GM20431 (cell line): ENCODE results near the gene FTSJ3.
"Not testable (repeated sequence)": the region's sequence is repeated elsewhere in the genome, so short reads cannot be mapped to it uniquely, and the experiment has no call there.

Experiments
- in situ Hi-C: fragments of 300-500 bp; cut with MseI, MboI; formaldehyde crosslinking; loops from one replicate; pipeline ENCODE4 v1.15.0; 2020; ENCODE audit warnings: low sequenced_read_pairs; ENCODE audit not compliant: unreplicated experiment

The FTSJ3 gene

DNA sequence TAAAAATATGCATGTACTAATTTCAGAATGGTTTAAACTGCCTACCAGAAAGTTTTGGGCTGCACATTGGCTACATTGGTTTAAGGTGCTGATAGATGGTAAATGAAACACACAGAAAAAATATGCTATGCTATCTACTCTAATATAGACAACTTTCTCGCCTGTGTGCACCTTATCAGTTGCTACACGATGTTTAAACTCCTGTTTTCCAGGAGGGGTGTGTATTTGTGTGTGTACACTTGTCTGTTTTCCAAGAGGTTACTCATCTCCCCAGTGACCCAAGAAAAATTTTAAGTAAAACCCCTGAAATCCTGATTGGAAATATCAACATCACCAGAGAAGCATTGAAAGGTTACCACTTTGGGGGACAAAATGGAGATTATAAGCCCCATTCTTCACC is 21.9 kb downstream of the FTSJ3 start:
- in situ Hi-C loops: no loop called here

DNA sequence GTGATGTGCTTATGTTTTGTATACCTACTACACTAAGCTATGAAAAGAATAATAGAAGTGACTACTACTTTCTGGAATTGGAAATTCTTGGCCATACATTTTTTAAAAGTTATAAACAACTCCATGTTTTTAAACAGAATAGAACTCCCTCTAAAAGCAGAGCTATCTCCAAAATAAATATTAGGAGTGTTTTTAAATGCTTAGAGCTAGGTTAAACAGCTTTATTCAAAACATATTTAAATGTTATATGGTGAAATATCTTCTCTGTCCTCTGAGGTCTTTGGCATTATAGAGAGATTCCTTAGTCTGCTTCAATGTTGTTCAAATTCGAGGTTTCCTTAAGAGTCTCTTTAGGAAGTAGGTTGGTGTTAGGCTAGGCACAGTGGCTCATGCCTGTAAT is 23.1 kb downstream of the FTSJ3 start:
- in situ Hi-C loops: no loop called here

DNA sequence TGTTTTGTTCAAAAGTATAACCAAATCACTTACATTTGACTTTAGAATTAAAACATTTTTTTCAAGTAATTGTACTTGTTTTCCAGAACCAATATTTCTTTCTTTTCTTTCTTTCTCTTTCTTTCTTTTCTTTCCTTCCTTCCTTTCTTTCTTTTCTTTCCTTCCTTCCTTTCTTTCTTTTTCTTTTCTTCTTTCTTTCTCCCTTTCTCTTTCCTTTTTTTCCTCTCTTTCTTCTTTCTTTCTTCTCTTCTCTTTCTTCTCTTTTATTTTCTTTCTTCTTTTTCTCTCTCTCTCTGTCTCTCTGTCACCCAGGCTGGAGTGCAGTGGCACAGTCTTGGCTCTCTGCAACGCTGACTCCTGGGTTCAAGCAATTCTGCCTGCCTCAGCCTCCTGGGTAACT is 26.7 kb downstream of the FTSJ3 start:
- in situ Hi-C loops: no loop called here

GRCh38 chr17:63798572-63799106 is 28.8 kb downstream of the FTSJ3 start:
- in situ Hi-C loops: no loop called here

GRCh38 chr17:63796375-63796774 is 31.1 kb downstream of the FTSJ3 start:
- in situ Hi-C loops: not testable (repeated sequence)

- in situ Hi-C loops: no loop called here
These were observed 35.3 kb downstream of the FTSJ3 start for GRCh38 chr17:63792055-63792729.

DNA sequence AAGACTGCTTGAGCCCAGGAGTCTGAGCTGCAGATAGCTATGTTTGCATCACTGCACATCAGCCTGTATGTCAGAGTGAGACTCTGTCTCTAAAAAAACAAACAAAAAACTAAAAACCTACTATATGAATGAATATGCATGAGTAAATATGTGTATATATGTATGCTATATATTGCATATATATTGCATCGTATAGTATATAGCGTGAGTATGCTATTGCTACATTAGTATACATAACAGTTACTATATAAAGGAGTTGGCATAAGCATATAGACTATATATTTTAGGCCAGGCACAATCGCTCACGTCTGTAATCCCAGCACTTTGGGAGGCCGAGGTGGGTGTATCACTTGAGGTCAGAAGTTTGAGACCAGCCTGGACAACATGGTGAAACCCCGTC is 37.4 kb downstream of the FTSJ3 start:
- in situ Hi-C loops: no loop called here

DNA sequence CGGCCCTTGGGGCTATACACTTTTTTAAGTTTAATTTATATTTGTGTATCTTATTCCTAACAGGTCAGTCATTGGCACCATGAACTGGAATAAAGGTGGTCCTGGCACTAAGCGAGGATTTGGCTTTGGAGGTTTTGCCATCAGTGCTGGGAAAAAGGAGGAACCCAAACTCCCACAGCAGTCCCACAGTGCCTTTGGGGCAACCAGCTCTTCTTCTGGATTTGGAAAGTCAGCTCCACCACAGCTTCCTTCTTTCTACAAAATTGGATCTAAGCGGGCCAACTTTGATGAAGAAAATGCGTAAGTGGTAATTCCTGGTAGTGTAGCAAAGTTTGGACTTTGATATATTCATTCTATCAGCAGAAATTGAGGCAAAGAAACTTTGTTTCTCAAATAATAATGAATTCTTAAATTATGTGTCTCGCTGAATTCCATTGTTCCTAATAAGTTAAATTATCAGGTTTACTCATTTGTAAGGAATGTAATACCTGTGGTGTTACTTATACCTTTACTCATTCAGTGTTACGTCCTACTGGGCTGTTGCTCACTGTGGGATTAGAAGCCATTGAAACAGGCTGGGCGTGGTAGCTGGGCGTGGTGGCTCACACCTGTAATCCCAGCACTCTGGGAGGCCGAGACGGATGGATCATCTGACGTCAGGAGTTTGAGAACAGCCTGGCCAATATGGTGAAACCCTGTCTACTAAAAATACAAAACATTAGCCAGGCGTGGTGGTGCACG is 40.3 kb downstream of the FTSJ3 start:
- in situ Hi-C loops: no loop called here

DNA sequence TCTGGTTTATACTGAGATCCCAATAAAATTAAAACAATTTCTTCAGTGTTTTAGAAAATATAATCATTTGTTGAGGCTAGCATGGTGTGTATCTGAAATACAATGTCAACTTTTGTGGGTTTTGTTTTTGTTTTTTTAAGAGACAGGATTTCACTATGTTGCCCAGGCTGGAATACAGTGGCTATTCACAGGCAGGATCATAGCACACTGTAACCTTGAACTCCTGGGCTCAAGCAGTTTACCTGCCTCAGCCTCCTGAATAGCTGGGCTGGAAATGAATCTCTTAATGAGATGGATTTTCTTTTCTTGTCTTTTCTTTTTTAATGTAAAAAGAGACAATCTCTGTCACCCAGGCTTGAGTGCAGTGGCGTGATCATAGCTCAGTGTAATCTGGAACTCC is 41.3 kb downstream of the FTSJ3 start:
- in situ Hi-C loops: no loop called here

GRCh38 chr17:63785556-63785955 is 41.9 kb downstream of the FTSJ3 start:
- in situ Hi-C loops: no loop called here

DNA sequence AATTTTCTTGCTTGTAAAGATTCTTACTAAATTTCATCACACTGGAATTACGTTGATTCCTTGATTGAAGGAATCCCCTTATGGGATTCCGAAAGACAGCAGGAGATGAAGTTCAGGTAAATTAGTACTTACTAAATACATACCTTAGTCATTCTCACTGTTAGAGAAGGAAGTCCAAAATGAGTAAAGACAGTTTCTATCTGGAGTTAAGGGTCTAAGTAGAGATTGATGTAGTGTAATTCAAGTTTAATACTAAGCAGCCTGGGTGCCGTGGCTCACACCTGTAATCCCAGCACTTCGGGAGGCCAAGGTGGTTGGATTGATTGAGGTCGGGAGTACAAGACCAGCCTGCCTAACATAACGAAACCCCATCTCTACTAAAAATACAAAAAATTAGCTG is 43.9 kb downstream of the FTSJ3 start:
- in situ Hi-C loops: no loop called here

DNA sequence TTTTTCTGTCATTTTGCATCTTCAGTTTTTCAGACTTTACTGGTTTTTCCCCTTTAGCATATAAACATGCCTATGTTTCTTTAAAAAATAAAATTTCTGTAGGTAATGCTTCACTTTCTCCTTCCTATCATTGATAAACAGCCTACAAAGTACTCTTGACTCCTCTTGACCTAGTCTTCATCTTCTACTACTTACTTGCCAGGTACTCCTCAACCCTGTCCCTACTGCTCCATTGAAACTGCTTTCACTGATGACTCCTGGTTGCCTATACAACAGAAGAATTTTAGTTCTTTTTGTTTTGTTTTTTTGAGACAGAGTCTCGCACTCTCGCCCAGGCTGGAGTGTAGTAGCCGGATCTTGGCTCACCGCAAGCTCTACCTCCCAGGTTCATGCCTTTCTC is 46.5 kb downstream of the FTSJ3 start:
- in situ Hi-C loops: no loop called here

DNA sequence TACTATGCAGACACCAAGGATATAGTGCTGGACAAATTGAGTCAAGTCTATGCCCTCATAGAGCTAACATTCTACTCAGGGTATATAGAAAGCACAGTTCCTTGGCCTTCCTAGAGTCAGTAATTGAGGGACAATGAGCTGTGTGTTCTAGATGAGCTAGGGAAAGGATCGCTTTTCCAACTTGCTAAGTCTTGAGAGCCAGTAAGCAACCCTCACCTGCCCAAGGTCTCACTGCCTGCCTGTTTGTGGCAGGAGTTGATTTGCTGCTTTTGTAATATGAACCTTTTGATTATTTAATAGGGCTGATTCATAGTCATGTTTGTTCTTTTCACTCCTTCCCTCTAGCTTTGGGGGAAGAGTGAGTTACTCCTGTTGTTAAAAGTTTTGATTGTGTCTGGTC is 47.0 kb downstream of the FTSJ3 start:
- in situ Hi-C loops: no loop called here

DNA sequence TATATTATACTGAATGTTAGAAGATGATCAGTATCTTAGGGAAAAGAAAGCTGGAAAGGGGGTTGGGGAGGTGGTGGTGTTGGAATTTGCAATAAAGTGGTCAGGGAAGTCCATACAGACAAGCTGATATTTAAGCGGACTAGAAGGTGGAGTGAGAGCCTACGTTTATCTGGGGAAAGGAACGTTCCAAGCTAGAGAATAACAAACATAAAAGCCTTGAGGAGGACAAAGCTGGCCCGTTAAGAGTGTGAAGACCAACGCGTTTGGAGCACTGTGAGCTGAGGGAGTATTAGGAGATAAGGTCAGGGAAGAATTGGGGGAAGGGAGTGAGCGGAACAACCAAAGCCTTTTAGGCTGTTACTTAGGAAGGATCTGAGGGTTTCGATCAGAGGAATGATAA is 52.0 kb downstream of the FTSJ3 start:
- in situ Hi-C loops: no loop called here

DNA sequence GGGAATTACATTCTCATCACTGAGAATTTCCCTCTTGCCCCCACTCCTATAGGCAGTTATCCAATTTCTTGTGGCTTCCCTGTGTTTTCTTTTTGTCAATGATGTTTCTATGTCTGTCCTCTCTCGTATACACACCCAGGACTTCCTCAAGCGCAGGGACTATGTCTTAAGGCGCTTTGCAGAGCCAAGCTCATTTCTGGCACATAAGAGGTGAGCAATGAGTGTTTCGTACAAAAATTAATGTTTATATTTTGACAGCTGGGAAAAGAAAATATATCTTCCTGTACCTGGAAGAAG is 52.5 kb downstream of the FTSJ3 start:
- in situ Hi-C loops: no loop called here

DNA sequence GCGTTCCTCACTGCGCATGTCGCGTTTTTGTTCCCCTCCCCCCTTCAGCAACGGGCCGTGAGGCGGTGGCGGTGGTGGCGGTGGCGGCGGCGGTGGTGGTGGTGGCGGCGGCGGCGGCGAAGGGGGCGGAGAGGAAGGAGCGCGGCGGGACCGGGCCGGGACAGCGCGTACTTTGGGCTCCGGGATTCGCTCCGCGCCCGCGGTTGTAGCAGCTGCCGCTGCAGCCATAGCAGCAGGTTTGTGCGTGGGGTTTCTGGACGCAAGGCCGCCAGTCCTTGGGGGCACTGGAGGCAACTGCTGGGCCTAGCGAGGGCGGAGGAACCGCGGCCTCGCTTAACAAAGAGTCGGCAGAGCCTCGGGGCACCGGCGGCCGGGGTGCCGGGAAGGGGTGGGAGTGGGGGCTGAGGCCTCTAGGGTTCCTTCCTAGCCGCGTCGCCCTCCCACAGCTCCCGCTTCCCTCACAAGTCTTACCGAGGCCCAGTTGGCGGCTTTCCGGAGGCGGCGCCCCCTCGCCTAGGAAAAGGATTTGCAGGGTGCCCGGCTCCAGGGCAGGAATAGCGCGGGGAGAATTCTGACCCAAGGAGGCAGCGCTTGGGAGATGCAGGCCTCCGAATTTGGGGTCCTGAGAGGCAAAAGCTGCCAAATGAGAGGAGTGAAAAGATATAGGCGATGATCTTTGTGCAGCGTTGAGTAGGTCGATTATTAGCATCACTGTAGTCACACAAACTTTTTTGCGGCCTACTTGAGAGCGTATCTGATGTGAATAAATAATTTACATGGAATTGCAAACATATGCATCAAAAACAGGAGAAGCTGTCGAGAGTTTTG is 53.1 kb downstream of the FTSJ3 start, which contains the start of gene DDX42:
Gene DDX42, plus strand, starts transcription at position 30 of the 828 bp plus-strand sequence. CDS start 12,880 bp downstream, outside the sequence.
- in situ Hi-C loops: no loop called here

DNA sequence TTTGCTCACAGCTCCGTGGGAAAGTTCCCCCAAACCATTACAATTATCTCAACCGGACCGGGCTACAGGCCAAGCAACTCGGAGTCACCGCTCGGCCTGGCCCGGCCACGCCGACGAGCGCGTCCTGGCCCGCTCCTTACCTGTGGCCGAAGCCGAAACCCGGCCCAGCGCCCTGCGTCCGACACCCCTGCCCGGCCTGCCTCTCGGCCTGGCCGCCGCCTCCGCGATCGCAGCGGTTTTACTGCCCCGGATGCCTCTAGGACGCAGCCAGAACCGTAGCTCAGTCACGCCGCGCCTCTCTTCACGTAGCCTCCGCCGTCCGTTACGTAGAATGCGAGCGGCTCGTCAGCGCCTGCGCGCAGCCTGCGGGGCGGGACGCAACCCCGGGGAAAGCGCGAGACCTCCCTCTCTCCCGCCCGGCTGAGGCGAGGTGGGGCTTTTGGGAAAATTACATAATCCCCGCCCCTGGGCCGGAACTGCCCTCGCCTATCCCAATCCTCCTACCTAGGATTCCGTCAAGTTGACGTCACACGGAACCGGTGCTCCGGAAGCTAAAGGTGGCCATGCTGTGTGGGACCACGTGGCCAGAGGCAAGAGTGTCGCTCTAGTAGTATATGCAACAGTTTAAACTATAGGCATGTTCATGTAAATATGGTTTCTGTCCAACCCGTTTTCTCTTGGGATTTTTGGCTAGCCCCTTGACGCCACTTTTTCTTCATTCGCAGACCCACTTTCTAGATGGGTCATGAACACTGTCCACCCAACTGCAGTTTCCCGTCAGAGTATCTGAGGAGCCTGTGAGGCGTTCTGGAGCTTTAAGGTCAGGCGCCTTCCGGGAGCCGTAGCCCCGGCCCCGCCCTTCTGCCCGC is 54.0 kb downstream of the FTSJ3 start, which contains the start of gene CCDC47:
Gene CCDC47, minus strand, starts transcription at position 326 of the 869 bp plus-strand sequence. CDS start 7,422 bp downstream, outside the sequence.
- in situ Hi-C loops: no loop called here

GRCh38 chr17:63772801-63773271 is 54.6 kb downstream of the FTSJ3 start:
- in situ Hi-C loops: no loop called here
